Heart right ventricle (tissue), 16 donors: ENCODE measurements around the gene CBLIF. TPM values are rescaled to one million over a fixed set of nuclear protein-coding genes. Genes with fewer than 3 reads are reported as not detected.
"Not testable (repeated sequence)": the region's sequence is repeated elsewhere in the genome, so short reads cannot be mapped to it uniquely, and the experiment has no call there.

ENCODE experiments used
- ATAC-seq, 8 donors: fragments of 200-7000 bp; cut with Tn5 transposase; one replicate each; pipeline ENCODE4 v1.9.1; 2020; ENCODE audit warnings: mild to moderate bottlenecking in 8 of 8, moderate library complexity in 8 of 8, moderate number of reproducible peaks in 1 of 8
- DNase-seq, 2 donors: peaks; one replicate each; pipeline ENCODE4 v3.0.0-alpha.2; 2020
- H3K27ac ChIP-seq, 10 donors: fragments of 200-600 bp; sonication (generic) in 2 of 10; one replicate each; pipeline versions ENCODE4 v1.5.0 to v1.8.0; 2020 to 2022; ENCODE audit warnings: mild to moderate bottlenecking in 3 of 10
- H3K27me3 ChIP-seq, 7 donors: fragments of 200-600 bp; one replicate each; pipeline ENCODE4 v1.8.0; 2021 to 2022; ENCODE audit warnings: mild to moderate bottlenecking in 2 of 7
- H3K36me3 ChIP-seq, 9 donors: fragments of 200-600 bp; sonication (generic) in 1 of 9; one replicate each; pipeline versions ENCODE4 v1.5.0 to v1.8.0; 2020 to 2022; ENCODE audit warnings: mild to moderate bottlenecking in 2 of 9
- H3K4me1 ChIP-seq, 9 donors: fragments of 200-600 bp; sonication (generic) in 1 of 9; one replicate each; pipeline versions ENCODE4 v1.5.0 to v1.8.0; 2020 to 2022; ENCODE audit warnings: mild to moderate bottlenecking in 4 of 9
- H3K4me3 ChIP-seq, 10 donors: fragments of 200-600 bp; sonication (generic) in 2 of 10; one replicate each; pipeline versions ENCODE4 v1.5.0 to v1.8.0; 2020 to 2022; ENCODE audit warnings: mild to moderate bottlenecking in 7 of 10, moderate library complexity in 2 of 10
- H3K9me3 ChIP-seq, 11 donors: fragments of 200-600 bp in 10 of 11; sonication (generic) in 2 of 11; one replicate each; pipeline versions ENCODE4 v1.5.0 to v1.8.0; 2013 to 2022; ENCODE audit warnings: mild to moderate bottlenecking in 2 of 11, control low read depth in 1 of 11, moderate library complexity in 1 of 11
- CTCF ChIP-seq, 9 donors: fragments of 200-600 bp; sonication (generic) in 2 of 9; IDR thresholded peaks; one replicate each; pipeline versions ENCODE4 v1.5.0 to v1.8.0; 2021 to 2022; ENCODE audit warnings: antibody characterized with exemption in 9 of 9, mild to moderate bottlenecking in 5 of 9, moderate library complexity in 1 of 9
- WGBS, 2 donors: extraction: QIAGEN DNeasy Blood & Tissue Kit; methylation state at CpG; one replicate each; pipeline ENCODE4 v1.1.7; 2013; ENCODE audit warnings: inconsistent platforms in 1 of 2; 5-methylcytosine and 5-hydroxymethylcytosine counted together
- intact Hi-C, 10 donors: fragments of 100-400 bp; cut with DNase I; formaldehyde crosslinking; loops; one replicate each; pipeline versions ENCODE4 v1.11.1 to v1.14.2; 2022
- polyA plus RNA-seq, 2 donors: library from polyadenylated mRNA; stranded (reverse); fragments of 200-250 nt; gene quantifications; one replicate each; pipeline ENCODE4 v1.2.3, GENCODE V29; 2013
- total RNA-seq, 10 donors: library from RNA; stranded (reverse); fragmentation: NEBNext Ultra II Directional in 3 of 10; extraction: Animal tissue kit (Norgen Biotek cat#: 25700) in 3 of 10; gene quantifications; one replicate each; pipeline versions ENCODE4 v1.2.1 to v1.2.4, GENCODE V29; 2021 to 2023
- donor health status: Arrhythmogenic right ventricular cardiomyopathy.
- donor health status: ischemic (EF 13 %, LVEDD 7.1; RV severe dilation, severe dysfunction).
- donor health status: healthy with polysubstance abuse.
- donor health status: DM: no; HTN: yes; CAD: no.
- donor health status: DM: no; HTN: no; CAD: no.
- donor health status: ischemic (EF 25% LVEDD 6.9; RV normal size, moderate dysfunction).
- donor health status: ischemic (EF 25% LVEDD 5.7; RV mildly dilated, moderate dysfunction).
- donor health status: healthy.
- donor health status: DM: yes; HTN: yes; CAD: no.
- donor health status: Ischemic cardiomyopathy.
- donor health status: ischemic (EF 35%, LVEDD 5.7; RV mildly dilated, moderate dysfunction).
- donor health status: nonischemic (EF 11% LVEDD 7.7; RV severe dilation, severe dysfunction).
- donor health status: DM: yes; HTN: yes; CAD: no.
- donor health status: PGD.
- donor health status: ischemic (EF 29% LVEDD 5.4; RV normal size, mild dysfunction).
- donor health status: nonischemic (EF 23%, LVEDD 6.1; RV moderate dilation, normal function).

Gene CBLIF
- total and polyA plus RNA-seq, 12 donors: not detected

- WGBS, 2 donors: 65 to 76% methylated on average over 10 of the region's 10 CpGs
Measured at GRCh38 chr11:59857439-59858434, 12.4 kb upstream of the CBLIF start.

GRCh38 chr11:59854871-59855270 is 9.6 kb upstream of the CBLIF start:
- 64 to 70% methylated on average over 2 of the region's 2 CpGs for WGBS, 2 donors
- no peaks in the 10 kb centered on the region for H3K36me3 ChIP-seq
- TF ChIP-seq CTCF (IDR thresholded peaks at IDR 0.05): no peak
- DNase-seq: no peak
- H3K27me3 ChIP-seq: no peaks in the 10 kb centered on the region
- H3K27ac ChIP-seq: no peak overlapping the region
- intact Hi-C loops: no loop called here
- ATAC-seq: no peak
- peaks cover 0 to 4% (median 0%) of the 10 kb centered on the region in 11 donors for H3K9me3 ChIP-seq
- no peak overlapping the region for H3K4me3 ChIP-seq
- H3K4me1 ChIP-seq: peaks cover 0 to 11% (median 0%) of the 10 kb centered on the region in 9 donors

More at GRCh38 chr11:59857439-59858434, 12.4 kb upstream of the CBLIF start:
- no peak for ATAC-seq
- Histone ChIP-seq H3K9me3 (no peaks in the 10 kb centered on the region), H3K4me3 (no peak overlapping the region), H3K36me3 (no peaks in the 10 kb centered on the region), H3K4me1 (peaks cover 0 to 11% (median 0%) of the 10 kb centered on the region in 9 donors), H3K27ac (no peak overlapping the region), H3K27me3 (no peaks in the 10 kb centered on the region)
- intact Hi-C loops: no loop called here
- DNase-seq: no peak
- no peak for TF ChIP-seq CTCF (IDR thresholded peaks at IDR 0.05)

- H3K4me3 ChIP-seq, H3K27me3 ChIP-seq, DNase-seq, H3K4me1 ChIP-seq, H3K36me3 ChIP-seq, ATAC-seq, intact Hi-C loops, H3K9me3 ChIP-seq, H3K27ac ChIP-seq: not testable (repeated sequence)
- WGBS, 2 donors: 91% methylated on average over 5 of the region's 5 CpGs
Measured at GRCh38 chr11:59851416-59851815, 6.1 kb upstream of the CBLIF start.

- H3K27ac ChIP-seq, H3K4me1 ChIP-seq, H3K9me3 ChIP-seq, intact Hi-C loops, ATAC-seq, H3K27me3 ChIP-seq, H3K36me3 ChIP-seq, DNase-seq, H3K4me3 ChIP-seq: not testable (repeated sequence)
- 92 to 97% methylated on average over 2 of the region's 2 CpGs for WGBS, 2 donors
Measured at GRCh38 chr11:59849551-59849950, 4.3 kb upstream of the CBLIF start.

GRCh38 chr11:59849129-59849528 is 3.8 kb upstream of the CBLIF start:
- Histone ChIP-seq H3K27ac (no peak overlapping the region), H3K9me3 (peaks cover 0 to 4% (median 0%) of the 10 kb centered on the region in 11 donors), H3K27me3 (no peaks in the 10 kb centered on the region), H3K4me1 (no peaks in the 10 kb centered on the region), H3K36me3 (no peaks in the 10 kb centered on the region), H3K4me3 (no peak overlapping the region)
- DNase-seq (no peak), ATAC-seq (no peak)
- no peak for TF ChIP-seq CTCF (IDR thresholded peaks at IDR 0.05)
- 50 to 72% methylated on average over 2 of the region's 2 CpGs for WGBS, 2 donors
- intact Hi-C loops: no loop called here

GRCh38 chr11:59848439-59848838 is 3.1 kb upstream of the CBLIF start:
- H3K27me3 ChIP-seq, ATAC-seq, H3K9me3 ChIP-seq, DNase-seq, H3K36me3 ChIP-seq, H3K27ac ChIP-seq, H3K4me3 ChIP-seq, H3K4me1 ChIP-seq, intact Hi-C loops: not testable (repeated sequence)
- WGBS, 2 donors: 83 to 85% methylated on average over 6 of the region's 6 CpGs
